ENCODE measurements around the gene CNTNAP2.
"Not testable (repeated sequence)": the region's sequence is repeated elsewhere in the genome, so short reads cannot be mapped to it uniquely, and the experiment has no call there.

The CNTNAP2 gene

GRCh38 chr7:148330822-148331221 lies 2214.2 kb downstream of the CNTNAP2 start:
- no peak overlapping the region for H3K4me3 ChIP-seq (ENCODE audit: low read length)
- peaks cover 17% of the 10 kb centered on the region; the same call in 1 of the 2 replicates for H3K4me1 ChIP-seq (ENCODE audit: insufficient read depth, low read length)
- H3K9me3 ChIP-seq (ENCODE audit: insufficient read depth, low read depth, low read length): 0 out of 2 replicates have a peak, but pooled peaks cover 8% of the 10 kb centered on the region
- H3K36me3 ChIP-seq (ENCODE audit: insufficient read depth, low read depth, low read length): no peaks in the 10 kb centered on the region
- H3K9ac ChIP-seq (ENCODE audit: low read depth, low read length): no peak overlapping the region
- H3K27me3 ChIP-seq (ENCODE audit: insufficient read depth, low read length): no peaks in the 10 kb centered on the region
- H3K27ac ChIP-seq (ENCODE audit: low read length): no peak overlapping the region

GRCh38 chr7:148331456-148331855 lies 2214.9 kb downstream of the CNTNAP2 start:
- not testable (repeated sequence) for H3K4me3 ChIP-seq (ENCODE audit: low read length); H3K36me3 ChIP-seq (ENCODE audit: insufficient read depth, low read depth, low read length); H3K27me3 ChIP-seq (ENCODE audit: insufficient read depth, low read length); H3K27ac ChIP-seq (ENCODE audit: low read length); H3K9me3 ChIP-seq (ENCODE audit: insufficient read depth, low read depth, low read length); H3K9ac ChIP-seq (ENCODE audit: low read depth, low read length)
- peaks cover 24% of the 10 kb centered on the region; the same call in 1 of the 2 replicates for H3K4me1 ChIP-seq (ENCODE audit: insufficient read depth, low read length)

- Histone ChIP-seq H3K27me3 (ENCODE audit: insufficient read depth, low read length) (peaks cover 3% of the 10 kb centered on the region; the same call in 1 of the 2 replicates), H3K4me3 (ENCODE audit: low read length) (no peak overlapping the region), H3K9me3 (ENCODE audit: insufficient read depth, low read depth, low read length) (0 out of 2 replicates have a peak, but pooled peaks cover 8% of the 10 kb centered on the region), H3K36me3 (ENCODE audit: insufficient read depth, low read depth, low read length) (no peaks in the 10 kb centered on the region), H3K4me1 (ENCODE audit: insufficient read depth, low read length) (peaks cover 33% of the 10 kb centered on the region; the same call in 1 of the 2 replicates), H3K27ac (ENCODE audit: low read length) (no peak overlapping the region), H3K9ac (ENCODE audit: low read depth, low read length) (no peak overlapping the region)
Measured at GRCh38 chr7:148332191-148333186, 2215.9 kb downstream of the CNTNAP2 start.

- Histone ChIP-seq H3K27me3 (ENCODE audit: insufficient read depth, low read length) (peaks cover 5% of the 10 kb centered on the region; the same call in 1 of the 2 replicates), H3K9ac (ENCODE audit: low read depth, low read length) (peak overlapping the region; percentile 54; the same call in 1 of the 2 replicates), H3K4me3 (ENCODE audit: low read length) (no peak overlapping the region), H3K9me3 (ENCODE audit: insufficient read depth, low read depth, low read length) (0 out of 2 replicates have a peak, but pooled peaks cover 8% of the 10 kb centered on the region), H3K4me1 (ENCODE audit: insufficient read depth, low read length) (peaks cover 49% of the 10 kb centered on the region; the same call in 1 of the 2 replicates), H3K36me3 (ENCODE audit: insufficient read depth, low read depth, low read length) (no peaks in the 10 kb centered on the region), H3K27ac (ENCODE audit: low read length) (peak overlapping the region; percentile 23)
Measured at GRCh38 chr7:148334441-148334956, 2217.9 kb downstream of the CNTNAP2 start.

- Histone ChIP-seq H3K27me3 (ENCODE audit: insufficient read depth, low read length) (peaks cover 5% of the 10 kb centered on the region; the same call in 1 of the 2 replicates), H3K4me1 (ENCODE audit: insufficient read depth, low read length) (peaks cover 49% of the 10 kb centered on the region; the same call in 1 of the 2 replicates), H3K9me3 (ENCODE audit: insufficient read depth, low read depth, low read length) (0 out of 2 replicates have a peak, but pooled peaks cover 8% of the 10 kb centered on the region), H3K27ac (ENCODE audit: low read length) (peak overlapping the region; percentile 23), H3K4me3 (ENCODE audit: low read length) (peak overlapping the region; percentile 17; the same call in 1 of the 2 replicates), H3K36me3 (ENCODE audit: insufficient read depth, low read depth, low read length) (no peaks in the 10 kb centered on the region), H3K9ac (ENCODE audit: low read depth, low read length) (peak overlapping the region; percentile 54; the same call in 1 of the 2 replicates)
Measured at GRCh38 chr7:148334959-148335577, 2218.5 kb downstream of the CNTNAP2 start.

- H3K4me1 ChIP-seq (ENCODE audit: insufficient read depth, low read length): peaks cover 51% of the 10 kb centered on the region; the same call in 1 of the 2 replicates
- peak overlapping the region; percentile 17; the same call in 1 of the 2 replicates for H3K4me3 ChIP-seq (ENCODE audit: low read length)
- H3K9ac ChIP-seq (ENCODE audit: low read depth, low read length): no peak overlapping the region; the same call in 1 of the 2 replicates
- H3K36me3 ChIP-seq (ENCODE audit: insufficient read depth, low read depth, low read length): no peaks in the 10 kb centered on the region
- 0 out of 2 replicates have a peak, but pooled peaks cover 8% of the 10 kb centered on the region for H3K9me3 ChIP-seq (ENCODE audit: insufficient read depth, low read depth, low read length)
- no peak overlapping the region for H3K27ac ChIP-seq (ENCODE audit: low read length)
- H3K27me3 ChIP-seq (ENCODE audit: insufficient read depth, low read length): peaks cover 5% of the 10 kb centered on the region; the same call in 1 of the 2 replicates
Measured at GRCh38 chr7:148335790-148336189, 2219.2 kb downstream of the CNTNAP2 start.

- Histone ChIP-seq H3K36me3 (ENCODE audit: insufficient read depth, low read depth, low read length) (no peaks in the 10 kb centered on the region; the same call in 1 of the 2 replicates), H3K27me3 (ENCODE audit: insufficient read depth, low read length) (peaks cover 5% of the 10 kb centered on the region; the same call in 1 of the 2 replicates), H3K27ac (ENCODE audit: low read length) (no peak overlapping the region), H3K4me3 (ENCODE audit: low read length) (no peak overlapping the region), H3K9me3 (ENCODE audit: insufficient read depth, low read depth, low read length) (0 out of 2 replicates have a peak, but pooled peaks cover 2% of the 10 kb centered on the region), H3K4me1 (ENCODE audit: insufficient read depth, low read length) (peaks cover 54% of the 10 kb centered on the region; the same call in 1 of the 2 replicates), H3K9ac (ENCODE audit: low read depth, low read length) (no peak overlapping the region)
Measured at GRCh38 chr7:148336411-148336810, 2219.8 kb downstream of the CNTNAP2 start.

- Histone ChIP-seq H3K4me3 (ENCODE audit: low read length) (peak overlapping the region; percentile 33; the same call in 1 of the 2 replicates), H3K9ac (ENCODE audit: low read depth, low read length) (peak overlapping the region; percentile 36; the same call in 1 of the 2 replicates), H3K27ac (ENCODE audit: low read length) (no peak overlapping the region), H3K36me3 (ENCODE audit: insufficient read depth, low read depth, low read length) (peaks cover 4% of the 10 kb centered on the region; the same call in 1 of the 2 replicates), H3K27me3 (ENCODE audit: insufficient read depth, low read length) (peaks cover 5% of the 10 kb centered on the region; the same call in 1 of the 2 replicates), H3K9me3 (ENCODE audit: insufficient read depth, low read depth, low read length) (no peaks in the 10 kb centered on the region), H3K4me1 (ENCODE audit: insufficient read depth, low read length) (peaks cover 64% of the 10 kb centered on the region)
Measured at GRCh38 chr7:148337246-148337965, 2220.8 kb downstream of the CNTNAP2 start.

- Histone ChIP-seq H3K36me3 (ENCODE audit: insufficient read depth, low read depth, low read length) (peaks cover 11% of the 10 kb centered on the region; the same call in 1 of the 2 replicates), H3K9me3 (ENCODE audit: insufficient read depth, low read depth, low read length) (no peaks in the 10 kb centered on the region), H3K27ac (ENCODE audit: low read length) (no peak overlapping the region), H3K4me3 (ENCODE audit: low read length) (peak overlapping the region; percentile 81; the same call in 1 of the 2 replicates), H3K27me3 (ENCODE audit: insufficient read depth, low read length) (peaks cover 5% of the 10 kb centered on the region; the same call in 1 of the 2 replicates), H3K9ac (ENCODE audit: low read depth, low read length) (peak overlapping the region; percentile 58; the same call in 1 of the 2 replicates), H3K4me1 (ENCODE audit: insufficient read depth, low read length) (peaks cover 69% of the 10 kb centered on the region)
Measured at GRCh38 chr7:148337995-148338747, 2221.6 kb downstream of the CNTNAP2 start.
